Lower leg skin (tissue), 4 donors: ENCODE results near the gene PNKD. TPM values are rescaled to one million over a fixed set of nuclear protein-coding genes. Genes with fewer than 3 reads are reported as not detected.

Experiments
- DNase-seq, 2 donors: peaks; one replicate each; pipeline ENCODE4 v3.0.0-alpha.2; 2019; ENCODE audit warnings: low spot score in 2 of 2
- H3K4me3 ChIP-seq: fragments of 200-600 bp; sonication (generic); 2 replicates; pipeline ENCODE4 v1.5.1; 2017; ENCODE audit warnings: mild to moderate bottlenecking, low read depth; ENCODE audit not compliant: poor library complexity, severe bottlenecking
- CTCF ChIP-seq, 3 donors: fragments of 450-650 bp; IDR thresholded peaks; one replicate each; pipeline ENCODE4 v1.5.1; 2016; ENCODE audit warnings: antibody characterized with exemption in 3 of 3, mild to moderate bottlenecking in 3 of 3, moderate library complexity in 2 of 3
- POLR2A ChIP-seq, 2 donors: fragments of 450-650 bp; IDR thresholded peaks; one replicate each; pipeline ENCODE4 v1.6.1; 2016 to 2017; ENCODE audit warnings: antibody characterized with exemption in 2 of 2, mild to moderate bottlenecking in 1 of 2, moderate library complexity in 1 of 2
- WGBS, 2 donors: methylation state at CpG; one replicate each; pipeline ENCODE4 v1.1.5; 2018; 5-methylcytosine and 5-hydroxymethylcytosine counted together
- intact Hi-C: fragments of 100-400 bp; cut with DNase I; formaldehyde crosslinking; loops from one replicate; pipeline ENCODE4 v1.15.0; 2023; ENCODE audit warnings: low total_unique reads
- total RNA-seq, 4 donors: library from RNA; depleted of rRNA; stranded (reverse); fragments of >200 nt; gene quantifications; one replicate each; pipeline ENCODE4 v1.1.0, GENCODE V29; 2016

Gene PNKD
- total RNA-seq, 4 donors from 2014 or later = 26.6 to 60.6 (median 43.3) TPM

GRCh38 chr2:218236829-218237228, 33.5 kb upstream of the PNKD start:
- no peak for TF ChIP-seq CTCF (IDR thresholded peaks at IDR 0.05)
- TF ChIP-seq POLR2A (IDR thresholded peaks at IDR 0.05) = no peak
- no peak overlapping the region for H3K4me3 ChIP-seq
- DNase-seq = no peak
- WGBS, 2 donors = 87 to 95% methylated on average over 4 of the region's 4 CpGs
- intact Hi-C loops = no loop called here

GRCh38 chr2:218238887-218239286, 31.4 kb upstream of the PNKD start:
- intact Hi-C loops = no loop called here
- TF ChIP-seq CTCF (IDR thresholded peaks at IDR 0.05) (no peak), POLR2A (IDR thresholded peaks at IDR 0.05) (no peak)
- no peak overlapping the region for H3K4me3 ChIP-seq
- DNase-seq = no peak
- WGBS, 2 donors = 91% methylated on average over 1 of the region's 1 CpG

GRCh38 chr2:218244204-218244603, 26.1 kb upstream of the PNKD start:
- no peak for TF ChIP-seq CTCF (IDR thresholded peaks at IDR 0.05)
- no peak for TF ChIP-seq POLR2A (IDR thresholded peaks at IDR 0.05)
- WGBS, 2 donors = 81 to 82% methylated on average over 1 of the region's 1 CpG
- intact Hi-C loops = no loop called here

GRCh38 chr2:218244665-218245064, 25.7 kb upstream of the PNKD start:
- 85 to 89% methylated on average over 2 of the region's 2 CpGs for WGBS, 2 donors
- no peak overlapping the region for H3K4me3 ChIP-seq
- no peak for TF ChIP-seq CTCF (IDR thresholded peaks at IDR 0.05)
- TF ChIP-seq POLR2A (IDR thresholded peaks at IDR 0.05) = no peak
- DNase-seq = no peak
- intact Hi-C loops = no loop called here

More at GRCh38 chr2:218244204-218244603, 26.1 kb upstream of the PNKD start:
- no peak overlapping the region for H3K4me3 ChIP-seq
- DNase-seq = no peak

- DNase-seq = no peak
- 75 to 79% methylated on average over 5 of the region's 5 CpGs for WGBS, 2 donors
- TF ChIP-seq POLR2A (IDR thresholded peaks at IDR 0.05) (no peak), CTCF (IDR thresholded peaks at IDR 0.05) (no peak)
- intact Hi-C loops = no loop called here
- no peak overlapping the region for H3K4me3 ChIP-seq
These were observed 25.1 kb upstream of the PNKD start for GRCh38 chr2:218245214-218245613.

- H3K4me3 ChIP-seq = no peak overlapping the region
- intact Hi-C loops = no loop called here
- WGBS, 2 donors = 88 to 91% methylated on average over 13 of the region's 13 CpGs
- TF ChIP-seq POLR2A (IDR thresholded peaks at IDR 0.05) = no peak
- no peak for DNase-seq
These were observed 20.6 kb upstream of the PNKD start for GRCh38 chr2:218249691-218250090.
